ENCODE data around the gene CLSTN2. TPM values are rescaled to one million over a fixed set of nuclear protein-coding genes. Genes with fewer than 3 reads are reported as not detected.

The CLSTN2 gene
- total RNA-seq, 2 donors from 2014 or later: 0.82 to 1.3 TPM

GRCh38 chr3:140341817-140342403 is 406.9 kb downstream of the CLSTN2 start:
- intact Hi-C loops (cut with DNase I): no loop called here
- TF ChIP-seq, protein P1, sequence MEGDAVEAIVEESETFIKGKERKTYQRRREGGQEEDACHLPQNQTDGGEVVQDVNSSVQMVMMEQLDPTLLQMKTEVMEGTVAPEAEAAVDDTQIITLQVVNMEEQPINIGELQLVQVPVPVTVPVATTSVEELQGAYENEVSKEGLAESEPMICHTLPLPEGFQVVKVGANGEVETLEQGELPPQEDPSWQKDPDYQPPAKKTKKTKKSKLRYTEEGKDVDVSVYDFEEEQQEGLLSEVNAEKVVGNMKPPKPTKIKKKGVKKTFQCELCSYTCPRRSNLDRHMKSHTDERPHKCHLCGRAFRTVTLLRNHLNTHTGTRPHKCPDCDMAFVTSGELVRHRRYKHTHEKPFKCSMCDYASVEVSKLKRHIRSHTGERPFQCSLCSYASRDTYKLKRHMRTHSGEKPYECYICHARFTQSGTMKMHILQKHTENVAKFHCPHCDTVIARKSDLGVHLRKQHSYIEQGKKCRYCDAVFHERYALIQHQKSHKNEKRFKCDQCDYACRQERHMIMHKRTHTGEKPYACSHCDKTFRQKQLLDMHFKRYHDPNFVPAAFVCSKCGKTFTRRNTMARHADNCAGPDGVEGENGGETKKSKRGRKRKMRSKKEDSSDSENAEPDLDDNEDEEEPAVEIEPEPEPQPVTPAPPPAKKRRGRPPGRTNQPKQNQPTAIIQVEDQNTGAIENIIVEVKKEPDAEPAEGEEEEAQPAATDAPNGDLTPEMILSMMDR (IDR thresholded peaks at IDR 0.05): no peak
- Histone ChIP-seq H3K36me3 (no peaks in the 10 kb centered on the region), H3K4me3 (no peak overlapping the region), H3K27me3 (no peaks in the 10 kb centered on the region), H3K4me1 (no peaks in the 10 kb centered on the region), H3K9me3 (no peaks in the 10 kb centered on the region), H3K27ac (no peak overlapping the region), H3K9ac (ENCODE audit: low read depth in 2 of 2, low read length in 2 of 2) (no peak overlapping the region)
- DNase-seq: no peak

DNA sequence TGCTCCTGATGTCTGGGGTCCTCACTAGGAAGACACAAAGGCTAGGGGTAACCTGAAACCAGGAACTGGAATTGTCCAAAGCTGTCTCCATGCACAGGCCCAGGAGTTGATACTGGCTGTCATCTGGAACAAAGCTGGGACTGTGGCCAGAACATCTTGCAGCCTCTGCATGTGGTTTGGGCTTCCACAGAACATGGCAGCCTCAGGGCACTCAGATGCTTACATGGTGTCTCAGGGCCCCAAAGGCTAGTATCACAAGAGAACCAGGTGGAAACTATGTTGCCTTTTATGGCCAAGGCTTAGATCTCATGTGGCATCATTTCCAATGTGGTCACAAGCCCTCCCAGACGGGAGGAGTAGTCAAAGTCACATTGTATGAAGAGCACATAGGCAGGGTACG is 407.7 kb downstream of the CLSTN2 start:
- Histone ChIP-seq H3K27me3 (no peaks in the 10 kb centered on the region), H3K4me3 (no peak overlapping the region), H3K4me1 (no peaks in the 10 kb centered on the region), H3K9me3 (no peaks in the 10 kb centered on the region), H3K36me3 (no peaks in the 10 kb centered on the region), H3K27ac (no peak overlapping the region), H3K9ac (ENCODE audit: low read depth in 2 of 2, low read length in 2 of 2) (no peak overlapping the region)
- no peak for DNase-seq
- TF ChIP-seq, protein P1 (IDR thresholded peaks at IDR 0.05): no peak
- intact Hi-C loops (cut with DNase I): no loop called here

- H3K27ac ChIP-seq: no peak overlapping the region
- intact Hi-C loops (cut with DNase I): no loop called here
- H3K9me3 ChIP-seq: no peaks in the 10 kb centered on the region
- no peaks in the 10 kb centered on the region for H3K27me3 ChIP-seq
- TF ChIP-seq, protein P1 (IDR thresholded peaks at IDR 0.05): no peak
- no peaks in the 10 kb centered on the region for H3K36me3 ChIP-seq
- no peak overlapping the region for H3K9ac ChIP-seq (ENCODE audit: low read depth in 2 of 2, low read length in 2 of 2)
- no peak for DNase-seq
- H3K4me1 ChIP-seq: no peaks in the 10 kb centered on the region
- no peak overlapping the region for H3K4me3 ChIP-seq
These were observed 408.5 kb downstream of the CLSTN2 start for GRCh38 chr3:140343211-140344081.

DNA sequence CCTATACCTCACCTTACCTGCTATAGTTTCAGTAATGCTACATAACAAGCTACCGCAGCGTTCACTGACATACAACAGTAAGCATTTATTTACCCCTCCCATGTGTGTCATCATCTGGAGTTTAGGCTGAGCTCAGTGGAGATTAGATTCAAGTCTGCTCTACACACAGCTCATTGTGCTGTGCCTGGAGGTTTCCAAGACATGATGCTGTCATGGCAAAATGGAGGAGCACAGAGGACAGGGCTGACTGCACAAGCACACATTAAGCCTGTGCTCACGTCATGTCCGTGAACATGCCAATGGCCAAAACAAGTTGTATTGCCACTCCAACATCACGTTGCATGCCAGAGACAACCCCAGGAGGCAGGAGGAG is 409.1 kb downstream of the CLSTN2 start:
- TF ChIP-seq, protein P1 (IDR thresholded peaks at IDR 0.05): no peak
- intact Hi-C loops (cut with DNase I): no loop called here
- H3K9me3 ChIP-seq: no peaks in the 10 kb centered on the region
- H3K27me3 ChIP-seq: no peaks in the 10 kb centered on the region
- H3K36me3 ChIP-seq: no peaks in the 10 kb centered on the region
- no peak for DNase-seq
- H3K27ac ChIP-seq: no peak overlapping the region
- H3K9ac ChIP-seq (ENCODE audit: low read depth in 2 of 2, low read length in 2 of 2): no peak overlapping the region
- no peaks in the 10 kb centered on the region for H3K4me1 ChIP-seq
- no peak overlapping the region for H3K4me3 ChIP-seq

DNA sequence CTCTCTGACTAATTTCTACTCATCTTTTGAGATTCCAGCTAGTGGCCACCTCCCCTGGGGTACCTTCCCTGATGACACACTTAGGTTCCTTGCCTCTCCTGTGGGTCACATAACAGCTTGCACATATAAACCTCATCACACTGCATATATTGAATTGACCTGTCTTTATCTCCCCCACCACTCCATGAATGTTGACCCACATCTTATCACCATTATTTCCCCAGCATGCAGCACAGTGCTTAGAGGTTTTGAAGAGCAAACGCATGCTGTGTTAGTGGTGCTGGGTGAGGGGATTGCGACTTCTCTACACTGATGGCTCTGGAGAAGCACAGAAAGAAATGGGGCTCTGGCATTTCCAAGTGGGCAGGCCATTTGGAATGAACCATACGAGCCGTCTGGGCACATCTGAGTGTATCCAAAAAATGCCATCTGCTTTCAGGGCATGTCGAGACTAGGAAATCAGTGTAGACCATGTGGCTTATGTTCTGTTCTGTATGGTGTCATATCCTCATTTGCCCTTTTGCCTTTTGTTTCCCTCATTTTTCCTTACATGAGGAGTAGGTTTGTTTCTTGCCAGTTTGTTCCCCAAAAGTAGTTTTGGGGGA is 409.7 kb downstream of the CLSTN2 start:
- Histone ChIP-seq H3K9me3 (no peaks in the 10 kb centered on the region), H3K36me3 (no peaks in the 10 kb centered on the region), H3K27me3 (no peaks in the 10 kb centered on the region), H3K4me3 (no peak overlapping the region), H3K9ac (ENCODE audit: low read depth in 2 of 2, low read length in 2 of 2) (no peak overlapping the region), H3K4me1 (no peaks in the 10 kb centered on the region), H3K27ac (no peak overlapping the region)
- DNase-seq: no peak
- TF ChIP-seq, protein P1 (IDR thresholded peaks at IDR 0.05): no peak
- intact Hi-C loops (cut with DNase I): no loop called here

Measured in colonic mucosa (tissue), 4 donors.